GM11168 (cell line): Measurements from ENCODE around the gene SDC1.

Experiments used
- in situ Hi-C: fragments of 300-500 bp; cut with MboI; formaldehyde crosslinking; loops from one replicate; pipeline ENCODE4 v1.12.0; 2022; ENCODE audit warnings: low sequenced_read_pairs; ENCODE audit not compliant: unreplicated experiment

The SDC1 gene

GRCh38 chr2:20175267-20175666, 49.7 kb downstream of the SDC1 start:
- in situ Hi-C loops: no loop called here

GRCh38 chr2:20174410-20174809, 50.5 kb downstream of the SDC1 start:
- in situ Hi-C loops: no loop called here

- in situ Hi-C loops: no loop called here
Observed at GRCh38 chr2:20173496-20174402, 51.2 kb downstream of the SDC1 start.

- in situ Hi-C loops: no loop called here
Observed at GRCh38 chr2:20173064-20173463, 51.9 kb downstream of the SDC1 start.

- in situ Hi-C loops: no loop called here
Observed at GRCh38 chr2:20172273-20173055, 52.5 kb downstream of the SDC1 start.

- in situ Hi-C loops: no loop called here
Observed at GRCh38 chr2:20171445-20171977, 53.4 kb downstream of the SDC1 start.

- in situ Hi-C loops: no loop called here
Observed at GRCh38 chr2:20170704-20171250, 54.2 kb downstream of the SDC1 start.

- in situ Hi-C loops: no loop called here
Observed at GRCh38 chr2:20169796-20170703, 54.9 kb downstream of the SDC1 start.

- in situ Hi-C loops: no loop called here
Observed at GRCh38 chr2:20168727-20169696, 55.9 kb downstream of the SDC1 start.

GRCh38 chr2:20168048-20168726, 56.7 kb downstream of the SDC1 start:
- in situ Hi-C loops: no loop called here

GRCh38 chr2:20167356-20167755, 57.6 kb downstream of the SDC1 start:
- in situ Hi-C loops: no loop called here

- in situ Hi-C loops: no loop called here
Observed at GRCh38 chr2:20165677-20166509, 59.0 kb downstream of the SDC1 start.

GRCh38 chr2:20164734-20165478, 60.0 kb downstream of the SDC1 start:
- in situ Hi-C loops: no loop called here

GRCh38 chr2:20164061-20164733, 60.7 kb downstream of the SDC1 start:
- in situ Hi-C loops: no loop called here

- in situ Hi-C loops: no loop called here
Observed at GRCh38 chr2:20159411-20160070, 65.4 kb downstream of the SDC1 start.
